HG03060 (cell line): Measurements from ENCODE around the gene LRSAM1.

ENCODE experiments used
- ATAC-seq: cut with Tn5 transposase; IDR thresholded peaks from one replicate; pipeline ENCODE4 v1.9.1; 2021; ENCODE audit warnings: low read depth, moderate number of reproducible peaks; ENCODE audit not compliant: unreplicated experiment

LRSAM1 gene

GRCh38 chr9:127509261-127509954 is 58.1 kb downstream of the LRSAM1 start:
- ATAC-seq = no peak

- no peak for ATAC-seq
Measured at GRCh38 chr9:127509955-127510299, 58.6 kb downstream of the LRSAM1 start.

- ATAC-seq = no peak
Measured at GRCh38 chr9:127514468-127514867, 63.2 kb downstream of the LRSAM1 start.

DNA sequence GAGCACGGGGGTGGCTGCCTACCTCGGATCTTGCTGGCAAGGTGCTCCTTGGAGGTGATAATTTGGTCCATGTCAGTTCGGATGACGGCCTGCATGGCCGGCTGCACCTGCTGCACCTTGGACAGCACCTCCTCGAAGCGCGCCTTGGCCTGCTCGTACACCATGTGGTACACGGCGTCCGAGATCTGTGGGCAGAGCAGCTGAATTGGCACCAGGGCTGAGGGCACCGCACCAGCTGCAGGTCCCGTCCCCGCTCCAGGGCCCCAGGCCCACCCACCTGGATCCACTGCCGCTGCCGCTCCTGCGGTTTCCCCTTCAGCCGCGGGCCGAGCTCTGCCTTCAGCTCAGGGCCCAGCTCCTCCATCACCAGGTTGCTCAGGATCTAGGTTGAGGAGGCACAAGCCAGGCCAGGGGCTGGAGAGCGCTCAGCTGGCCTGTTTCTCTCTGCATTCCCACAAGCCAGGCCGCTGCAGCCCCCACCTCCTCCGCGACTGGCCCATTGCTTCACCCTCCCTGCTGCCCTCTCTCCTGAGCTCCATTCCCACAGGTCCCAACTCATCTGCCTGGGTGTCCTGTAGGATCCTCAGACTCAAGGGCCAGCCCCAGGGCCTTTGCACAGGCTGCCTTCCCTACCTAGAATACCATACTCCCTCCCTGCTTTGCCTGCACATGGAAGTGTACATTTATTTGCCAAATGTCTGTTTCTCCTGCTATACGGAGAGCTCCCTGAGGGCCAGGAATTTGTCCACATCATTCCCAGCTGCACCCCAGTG is 65.7 kb downstream of the LRSAM1 start:
- ATAC-seq = no peak

DNA sequence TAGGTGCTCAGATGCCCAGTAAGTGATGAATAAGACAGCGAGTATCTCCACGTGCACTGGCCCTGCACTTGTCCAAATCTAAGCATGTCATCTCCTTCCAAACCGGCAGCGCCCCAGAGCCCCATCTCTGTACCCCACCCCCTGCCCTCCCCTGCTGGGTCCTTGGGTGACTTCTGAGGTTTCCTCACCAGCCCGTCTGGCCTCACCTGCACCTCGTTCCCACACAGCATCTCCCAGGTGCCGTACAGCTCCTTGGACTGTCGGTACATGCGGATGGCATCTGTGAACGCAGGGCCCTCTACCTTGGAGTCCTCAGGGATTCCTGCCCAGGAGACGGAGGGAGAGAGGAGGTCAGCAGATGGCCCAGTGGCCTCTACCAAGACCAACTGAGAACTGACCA is 66.3 kb downstream of the LRSAM1 start:
- no peak for ATAC-seq

DNA sequence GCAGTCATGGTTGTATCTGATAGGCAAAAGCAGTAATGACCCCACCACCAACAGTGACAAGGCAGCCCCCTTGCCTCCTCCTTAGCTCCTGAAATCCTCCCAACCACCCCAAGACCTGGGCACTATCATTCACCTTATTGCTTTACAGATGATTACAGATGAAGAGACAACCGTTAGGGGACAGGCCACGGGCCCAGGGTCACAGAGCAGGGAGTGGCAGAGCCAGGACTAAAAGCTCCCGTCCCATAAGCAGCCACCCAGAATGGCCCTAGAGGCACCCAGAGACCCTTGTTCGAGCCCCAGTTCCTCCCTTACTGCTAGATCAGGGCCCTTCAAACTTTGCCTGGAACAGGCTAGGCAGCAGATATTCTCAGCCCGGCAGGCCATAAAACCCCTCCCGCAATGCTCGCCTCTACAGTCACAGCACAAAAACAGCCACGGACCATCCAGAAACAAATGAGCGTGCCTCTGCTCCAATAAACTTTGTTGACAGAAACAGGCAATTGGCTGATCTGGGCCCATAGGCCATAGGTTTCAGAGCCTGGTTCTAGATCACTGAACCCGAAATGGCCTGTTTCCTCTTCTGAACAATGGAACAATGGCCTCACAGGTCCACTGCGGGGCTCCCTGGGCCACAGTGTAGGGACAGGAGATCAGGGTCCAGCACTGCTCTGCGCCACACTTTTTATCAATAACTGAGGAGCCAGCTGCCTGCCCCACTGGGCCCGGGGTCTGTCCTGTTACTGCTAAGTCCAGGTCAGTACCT is 67.0 kb downstream of the LRSAM1 start:
- ATAC-seq = no peak

GRCh38 chr9:127519301-127520166 is 68.2 kb downstream of the LRSAM1 start:
- ATAC-seq = no peak

- no peak for ATAC-seq
Measured at GRCh38 chr9:127520941-127521918, 69.9 kb downstream of the LRSAM1 start.

GRCh38 chr9:127521919-127522304 is 70.6 kb downstream of the LRSAM1 start:
- ATAC-seq = no peak

DNA sequence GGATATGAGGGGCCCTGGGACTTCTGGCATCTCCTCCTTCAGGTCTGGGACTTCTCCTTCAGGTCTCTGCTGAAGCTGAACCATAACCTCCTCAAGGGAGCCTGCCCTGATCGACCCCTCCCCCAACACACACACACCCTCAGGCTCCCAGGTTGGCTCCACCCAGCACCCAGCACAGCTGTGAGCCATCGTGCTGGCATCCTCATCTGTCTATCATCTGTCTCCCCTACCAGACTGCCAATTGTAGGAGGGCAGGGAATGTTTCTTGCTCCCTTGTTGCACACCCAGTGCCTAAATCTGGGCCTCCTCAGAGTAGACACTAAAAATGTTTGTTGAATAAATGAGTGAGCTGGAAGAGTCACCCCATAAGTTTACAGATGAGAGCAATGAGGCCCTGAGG is 71.4 kb downstream of the LRSAM1 start:
- ATAC-seq = no peak

DNA sequence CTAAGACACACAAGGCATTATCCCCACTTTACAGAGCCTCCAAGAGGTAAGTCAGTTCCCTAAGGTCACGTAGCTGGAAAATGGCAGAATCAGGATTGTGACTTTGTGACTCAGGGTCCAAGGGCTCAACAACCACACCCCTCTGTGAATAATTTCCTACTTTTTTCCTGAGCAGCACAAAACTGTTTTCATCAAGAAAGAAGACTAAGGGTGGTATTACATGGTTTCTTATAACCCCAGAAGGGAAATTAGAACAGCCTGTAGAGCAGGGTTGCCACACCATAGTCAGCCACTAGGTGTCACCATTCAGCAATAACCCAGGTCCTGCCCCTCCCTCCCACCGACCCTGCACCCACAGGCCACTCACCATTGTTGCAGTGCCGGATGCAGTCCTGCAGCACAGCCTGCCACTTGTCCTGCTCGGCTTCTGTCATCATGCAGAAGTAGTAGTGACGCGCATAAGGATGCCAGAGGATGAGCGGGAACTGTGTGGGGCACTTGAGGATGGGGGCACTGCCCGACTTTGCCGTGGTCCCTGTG is 72.1 kb downstream of the LRSAM1 start:
- ATAC-seq = no peak

GRCh38 chr9:127524373-127524772 is 73.1 kb downstream of the LRSAM1 start:
- ATAC-seq = no peak

- no peak for ATAC-seq
Measured at GRCh38 chr9:127525401-127526188, 74.3 kb downstream of the LRSAM1 start.

DNA sequence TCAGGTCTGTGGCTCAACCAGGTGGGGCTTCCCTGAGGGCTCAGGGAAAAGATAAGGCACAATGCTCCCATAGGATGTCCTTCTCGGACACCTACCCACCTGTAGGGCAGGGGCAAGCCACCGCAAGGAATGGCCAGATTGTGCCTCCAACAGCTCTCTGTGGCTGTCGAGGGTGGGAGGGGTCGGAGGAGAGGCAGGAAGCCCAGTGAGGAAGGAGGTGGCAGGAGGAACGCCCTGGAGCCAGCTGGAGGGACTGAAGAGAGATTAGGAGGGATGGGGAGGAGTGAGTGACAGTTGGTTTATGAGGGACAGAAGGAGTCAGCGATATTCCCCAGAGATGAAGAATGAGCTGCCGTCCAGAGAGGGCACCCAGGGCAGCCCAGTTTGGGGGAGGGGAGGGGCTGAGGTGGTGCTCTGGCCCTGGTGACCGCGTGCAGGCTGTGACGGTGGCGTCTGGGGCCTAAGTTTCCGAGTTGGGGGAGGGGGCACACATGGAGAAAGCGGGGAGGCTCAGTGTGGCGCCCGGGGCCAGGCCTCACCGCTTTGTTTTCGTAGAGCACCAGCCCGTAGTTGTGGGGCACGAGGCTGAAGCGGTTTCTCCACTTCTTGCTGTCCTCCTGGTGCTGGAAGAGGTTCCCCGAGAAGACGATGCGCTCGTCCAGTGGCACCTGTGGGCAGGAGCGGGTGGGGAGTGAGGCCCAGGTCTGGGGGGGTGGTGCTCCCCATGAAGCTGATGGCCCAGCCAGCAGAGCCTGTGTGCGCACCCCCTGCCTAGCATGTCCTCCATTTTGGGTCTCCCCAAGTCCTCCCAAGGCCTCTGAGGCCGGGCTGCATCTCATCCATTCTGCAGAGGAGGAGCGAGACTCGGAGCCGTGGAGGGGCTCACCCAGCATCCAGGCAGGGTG is 75.6 kb downstream of the LRSAM1 start:
- ATAC-seq = no peak

DNA sequence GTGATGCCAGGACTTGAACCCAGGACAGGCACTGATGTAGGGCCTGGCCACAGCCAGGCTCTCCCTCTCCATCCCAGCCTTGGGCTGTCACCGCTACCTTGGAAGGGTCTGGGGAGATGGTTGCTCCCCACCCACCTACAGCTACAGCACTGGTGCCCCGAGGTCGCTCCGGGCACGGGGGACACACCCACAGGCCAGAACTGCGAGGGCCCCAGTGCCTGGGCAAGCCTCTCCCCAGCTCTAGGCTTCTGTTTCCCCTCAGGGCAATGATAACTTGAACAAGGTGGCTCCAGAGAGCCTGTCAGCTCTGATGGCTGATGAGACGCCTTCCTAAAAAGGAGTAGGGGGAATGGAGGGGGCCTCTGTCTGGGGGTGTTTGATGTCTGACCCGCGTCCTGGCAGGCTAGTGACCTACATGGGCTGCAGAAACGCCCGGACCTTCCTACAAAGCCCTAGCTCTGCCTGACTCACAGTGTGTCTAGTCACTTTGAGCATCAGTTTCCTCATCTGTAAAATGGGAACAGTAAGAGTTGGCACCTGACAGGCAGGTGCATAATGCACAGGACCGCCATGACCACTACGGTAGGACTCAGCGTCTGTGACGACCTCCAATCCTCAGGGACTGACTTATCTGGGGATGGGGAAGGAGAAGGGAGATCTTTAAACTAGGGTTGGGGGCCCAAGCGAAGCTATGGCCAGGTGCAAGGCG is 76.4 kb downstream of the LRSAM1 start:
- ATAC-seq = no peak

DNA sequence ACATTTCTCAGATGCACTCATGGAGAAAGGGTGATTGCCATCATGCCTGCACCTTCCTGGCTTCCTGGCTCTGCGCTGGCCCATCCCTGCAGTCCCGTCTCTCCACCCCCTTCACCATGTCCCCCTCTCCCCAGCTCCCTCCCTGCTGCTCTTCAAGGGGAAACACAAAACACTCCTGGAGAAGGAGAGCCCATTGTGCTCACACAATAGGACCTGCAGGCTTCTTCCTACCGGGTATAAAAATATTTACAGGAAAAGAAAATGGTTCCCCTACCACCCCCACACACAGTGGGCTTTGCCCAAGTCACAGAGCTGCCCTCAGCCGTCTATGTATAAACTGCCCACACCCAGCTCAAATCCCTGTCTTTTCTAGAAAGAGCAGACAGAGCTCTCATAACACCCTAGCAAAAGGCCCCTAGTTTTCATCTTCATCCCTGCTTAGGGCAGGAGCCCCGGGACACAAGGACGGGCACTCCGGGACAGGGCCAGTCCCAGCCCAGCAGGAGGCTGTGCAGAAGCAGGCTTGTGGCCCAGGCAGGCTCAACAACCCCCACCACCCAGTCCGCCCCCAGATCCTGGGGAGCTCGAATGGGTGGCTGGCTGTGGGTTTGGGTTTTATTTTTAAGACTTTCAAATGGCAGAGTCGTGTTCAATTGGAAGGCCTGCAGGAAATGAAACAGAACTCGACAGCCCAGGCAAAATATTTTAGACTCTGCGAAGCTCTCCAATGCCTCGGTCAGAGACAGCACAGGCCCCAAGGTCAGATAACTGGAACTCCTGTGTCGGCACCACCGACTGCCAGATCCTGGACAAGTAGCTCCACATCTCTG is 77.3 kb downstream of the LRSAM1 start:
- no peak for ATAC-seq
